A549 (cell line): Measurements from ENCODE around the gene SUPT20H. TPM values are rescaled to one million over a fixed set of nuclear protein-coding genes. Genes with fewer than 3 reads are reported as not detected.
A peak's percentile ranks its signal among the peaks of the same experiment; 100 is the strongest.

Experiments
- BHLHE40 ChIP-seq: IDR thresholded peaks from 2 replicates; pipeline ENCODE4 v1.6.1; 2012; ENCODE audit warnings: low read depth, low read length, inconsistent platforms
- CBX2 ChIP-seq: fragments of 200-600 bp; sonication (generic); IDR thresholded peaks from 2 replicates; pipeline ENCODE4 v1.6.1; 2016; ENCODE audit warnings: low read depth, mild to moderate bottlenecking, borderline replicate concordance
- CHD4 ChIP-seq: fragments of 200-600 bp; sonication (generic); IDR thresholded peaks from 2 replicates; pipeline ENCODE4 v1.6.1; 2016; ENCODE audit warnings: antibody characterized with exemption, mild to moderate bottlenecking, borderline replicate concordance
- ESRRA ChIP-seq: fragments of 150-350 bp; IDR thresholded peaks from 2 replicates; pipeline ENCODE4 v1.6.1; 2014; ENCODE audit warnings: mild to moderate bottlenecking, low read length, borderline replicate concordance
- FOSL2 ChIP-seq, 2 experiments: fragments of 450-650 bp in 1 of 2; fragments of >200 bp in 1 of 2; sonication (Bioruptor Twin) in 1 of 2; formaldehyde crosslinking; IDR thresholded peaks; 2 replicates each; pipeline versions ENCODE4 v1.5.0 to v1.6.1; 2016 to 2020; ENCODE audit warnings: mild to moderate bottlenecking in 1 of 2, moderate library complexity in 1 of 2
- GATA3 ChIP-seq: IDR thresholded peaks from 2 replicates; pipeline ENCODE4 v1.6.1; 2012; ENCODE audit warnings: borderline replicate concordance
- HDAC2 ChIP-seq: fragments of 200-600 bp; sonication (generic); IDR thresholded peaks from 2 replicates; pipeline ENCODE4 v1.6.1; 2016
- HOXB13 ChIP-seq: fragments of 250-450 bp; sonication (Bioruptor Pico); IDR thresholded peaks from 2 replicates; pipeline ENCODE4 v1.5.0; 2020; ENCODE audit warnings: low read depth, mild to moderate bottlenecking, moderate library complexity
- KDM5A ChIP-seq: fragments of 200-600 bp; sonication (generic); IDR thresholded peaks from 2 replicates; pipeline ENCODE4 v1.6.1; 2016; ENCODE audit warnings: antibody characterized with exemption, mild to moderate bottlenecking
- MAFK ChIP-seq: fragments of 450-650 bp; IDR thresholded peaks from 2 replicates; pipeline ENCODE4 v1.6.1; 2014; ENCODE audit not compliant: partially characterized antibody
- MAZ ChIP-seq: fragments of 150-350 bp; IDR thresholded peaks from 2 replicates; pipeline ENCODE4 v1.6.1; 2014; ENCODE audit warnings: antibody characterized with exemption, low read depth, low read length, borderline replicate concordance
- MYC ChIP-seq: IDR thresholded peaks from 2 replicates; pipeline ENCODE4 v1.6.1; 2012; ENCODE audit warnings: mild to moderate bottlenecking, inconsistent platforms, low read length, improper control_type of control experiment, borderline replicate concordance
- NFE2L2 ChIP-seq: fragments of 150-350 bp; conservative IDR thresholded peaks from 2 replicates; pipeline ENCODE4 v1.6.1; 2014; ENCODE audit warnings: low read length
- NPAS2 ChIP-seq: fragments of 250-450 bp; sonication (Bioruptor Pico); IDR thresholded peaks from 2 replicates; pipeline ENCODE4 v1.8.0; 2022; ENCODE audit warnings: mild to moderate bottlenecking, moderate library complexity, borderline replicate concordance
- POLR2A ChIP-seq: IDR thresholded peaks from 2 replicates; pipeline ENCODE4 v1.6.1; 2012; ENCODE audit warnings: mild to moderate bottlenecking, low read length
- RAD21 ChIP-seq, 2 experiments: fragments of >200 bp in 1 of 2; sonication (Bioruptor Twin) in 1 of 2; formaldehyde crosslinking in 1 of 2; IDR thresholded peaks in 1 of 2; conservative IDR thresholded peaks in 1 of 2; 2 replicates in 1 of 2; 3 replicates in 1 of 2; pipeline ENCODE4 v1.6.1; 2012 to 2018; ENCODE audit warnings: inconsistent platforms in 1 of 2
- RARB ChIP-seq: fragments of 250-450 bp; sonication (Bioruptor Pico); IDR thresholded peaks from 2 replicates; pipeline ENCODE4 v1.8.0; 2021; ENCODE audit warnings: mild to moderate bottlenecking, moderate library complexity
- RCOR1 ChIP-seq: fragments of 150-350 bp; IDR thresholded peaks from 2 replicates; pipeline ENCODE4 v1.6.1; 2014; ENCODE audit warnings: antibody characterized with exemption, low read length, low read depth
- RFX5 ChIP-seq: fragments of 450-650 bp; IDR thresholded peaks from 2 replicates; pipeline ENCODE4 v1.7.1; 2014; ENCODE audit warnings: antibody characterized with exemption, mild to moderate bottlenecking, moderate library complexity
- RNF2 ChIP-seq: fragments of 200-600 bp; sonication (generic); IDR thresholded peaks from 2 replicates; pipeline ENCODE4 v1.6.1; 2016; ENCODE audit warnings: low read depth, mild to moderate bottlenecking, antibody characterized with exemption, moderate library complexity, borderline replicate concordance
- SREBF2 ChIP-seq: fragments of 450-650 bp; IDR thresholded peaks from 2 replicates; pipeline ENCODE4 v1.6.1; 2014; ENCODE audit warnings: mild to moderate bottlenecking, moderate library complexity
- TFCP2L1 ChIP-seq: fragments of 250-450 bp; sonication (Bioruptor Pico); IDR thresholded peaks from 2 replicates; pipeline ENCODE4 v1.5.0; 2021; ENCODE audit warnings: mild to moderate bottlenecking
- ZC3H11A ChIP-seq: fragments of 450-650 bp; IDR thresholded peaks from 2 replicates; pipeline ENCODE4 v1.6.1; 2014; ENCODE audit warnings: antibody characterized with exemption, mild to moderate bottlenecking
- ZFP36 ChIP-seq: fragments of 450-650 bp; IDR thresholded peaks from 2 replicates; pipeline ENCODE4 v1.6.1; 2014; ENCODE audit warnings: borderline replicate concordance; ENCODE audit not compliant: partially characterized antibody
- ZNF302 ChIP-seq: fragments of 250-450 bp; sonication (Bioruptor Pico); IDR thresholded peaks from 2 replicates; pipeline ENCODE4 v1.9.0; 2021; ENCODE audit warnings: inconsistent platforms, mild to moderate bottlenecking, moderate library complexity
- ZSCAN20 ChIP-seq: fragments of 250-450 bp; sonication (Bioruptor Pico); IDR thresholded peaks from 2 replicates; pipeline ENCODE4 v1.8.0; 2022; ENCODE audit warnings: mild to moderate bottlenecking, moderate library complexity
- polyA plus RNA-seq, 4 experiments: library from polyadenylated mRNA; depleted of rRNA in 3 of 4; stranded (reverse); fragments of >200 nt; fragmentation: RNase III in 1 of 4; extraction: RNeasy Plus Mini Kit Qiagen cat#74134 plus additional on column Dnase treatment in 1 of 4; gene quantifications; 2 replicates in 3 of 4; 3 replicates in 1 of 4; pipeline ENCODE4 v1.2.3, GENCODE V29; 2011 to 2017
- TF ChIP-seq, protein P1 (sequence below): fragments of 250-450 bp; sonication (Bioruptor Pico); IDR thresholded peaks from 2 replicates; pipeline ENCODE4 v1.5.0; 2020; ENCODE audit warnings: low read depth, mild to moderate bottlenecking, moderate library complexity
- TF ChIP-seq, protein P2 (sequence below): IDR thresholded peaks from 2 replicates; pipeline ENCODE4 v1.6.1; 2012
- TF ChIP-seq, protein P3 (sequence below): fragments of 250-450 bp; sonication (Bioruptor Pico); IDR thresholded peaks from 2 replicates; pipeline ENCODE4 v1.5.0; 2021; ENCODE audit warnings: mild to moderate bottlenecking, moderate library complexity, borderline replicate concordance
- TF ChIP-seq, protein P4 (sequence below): fragments of >200 bp; sonication (Bioruptor Twin); formaldehyde crosslinking; IDR thresholded peaks from 3 replicates; pipeline ENCODE4 v1.5.1; 2016
- TF ChIP-seq, protein P5 (sequence below): fragments of 150-350 bp; IDR thresholded peaks from 2 replicates; pipeline ENCODE4 v1.6.1; 2014; ENCODE audit warnings: low read depth, mild to moderate bottlenecking, low read length
- TF ChIP-seq, protein P6 (sequence below): fragments of >200 bp; sonication (Bioruptor Twin); formaldehyde crosslinking; IDR thresholded peaks from 3 replicates; pipeline ENCODE4 v1.6.1; 2016
- TF ChIP-seq, protein P7 (sequence below): IDR thresholded peaks from 2 replicates; pipeline ENCODE4 v1.6.1; 2012; ENCODE audit warnings: low read depth, borderline replicate concordance
- TF ChIP-seq, protein P8 (sequence below): IDR thresholded peaks from 2 replicates; pipeline ENCODE4 v1.6.1; 2012

Gene SUPT20H
- polyA plus RNA-seq, 2 of the 4 experiments (the other 2 are of a cell fraction), result 26.2 to 50.9 TPM

DNA sequence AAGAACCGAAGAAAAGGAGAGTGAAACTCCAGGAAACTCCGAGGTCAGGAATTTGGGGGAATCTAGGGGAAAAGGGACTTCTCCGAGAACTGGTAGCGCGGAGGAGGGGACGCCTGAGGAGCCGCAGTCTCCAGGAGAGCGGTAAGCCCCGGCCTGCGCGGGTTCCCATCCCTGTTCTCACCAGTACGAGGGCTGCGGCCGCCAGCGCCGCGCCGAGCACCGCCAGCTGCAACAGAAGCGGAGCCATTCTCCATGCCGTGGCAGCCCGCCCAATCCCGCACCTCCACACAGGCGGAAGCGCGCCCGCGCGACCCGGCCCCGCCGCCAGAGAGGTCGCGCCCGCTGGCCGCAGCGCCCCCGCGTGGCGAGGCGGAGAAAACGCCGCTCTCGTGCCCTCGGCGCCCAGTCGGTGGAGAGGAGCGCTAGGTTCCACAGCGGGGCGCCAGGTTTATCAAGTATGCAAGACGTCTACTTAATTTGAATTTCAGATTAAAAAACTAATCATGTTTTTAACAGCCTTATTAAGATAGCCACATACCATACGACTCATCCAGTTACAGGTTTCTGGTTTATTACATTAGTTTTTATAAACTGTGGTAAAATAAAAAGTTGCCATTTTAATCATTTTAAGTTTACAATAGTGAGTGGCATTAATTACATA is 60.3 kb downstream of the SUPT20H start, which contains the start of gene ALG5 (continued):
- TF ChIP-seq, protein P1, sequence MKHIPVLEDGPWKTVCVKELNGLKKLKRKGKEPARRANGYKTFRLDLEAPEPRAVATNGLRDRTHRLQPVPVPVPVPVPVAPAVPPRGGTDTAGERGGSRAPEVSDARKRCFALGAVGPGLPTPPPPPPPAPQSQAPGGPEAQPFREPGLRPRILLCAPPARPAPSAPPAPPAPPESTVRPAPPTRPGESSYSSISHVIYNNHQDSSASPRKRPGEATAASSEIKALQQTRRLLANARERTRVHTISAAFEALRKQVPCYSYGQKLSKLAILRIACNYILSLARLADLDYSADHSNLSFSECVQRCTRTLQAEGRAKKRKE, result no peak
- no peak for TF ChIP-seq ZNF302 (CRISPR knock-in tag)
- TF ChIP-seq, protein P2, sequence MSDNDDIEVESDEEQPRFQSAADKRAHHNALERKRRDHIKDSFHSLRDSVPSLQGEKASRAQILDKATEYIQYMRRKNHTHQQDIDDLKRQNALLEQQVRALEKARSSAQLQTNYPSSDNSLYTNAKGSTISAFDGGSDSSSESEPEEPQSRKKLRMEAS, result peak; percentile 71
- no peak for TF ChIP-seq RCOR1
- TF ChIP-seq, protein P3, sequence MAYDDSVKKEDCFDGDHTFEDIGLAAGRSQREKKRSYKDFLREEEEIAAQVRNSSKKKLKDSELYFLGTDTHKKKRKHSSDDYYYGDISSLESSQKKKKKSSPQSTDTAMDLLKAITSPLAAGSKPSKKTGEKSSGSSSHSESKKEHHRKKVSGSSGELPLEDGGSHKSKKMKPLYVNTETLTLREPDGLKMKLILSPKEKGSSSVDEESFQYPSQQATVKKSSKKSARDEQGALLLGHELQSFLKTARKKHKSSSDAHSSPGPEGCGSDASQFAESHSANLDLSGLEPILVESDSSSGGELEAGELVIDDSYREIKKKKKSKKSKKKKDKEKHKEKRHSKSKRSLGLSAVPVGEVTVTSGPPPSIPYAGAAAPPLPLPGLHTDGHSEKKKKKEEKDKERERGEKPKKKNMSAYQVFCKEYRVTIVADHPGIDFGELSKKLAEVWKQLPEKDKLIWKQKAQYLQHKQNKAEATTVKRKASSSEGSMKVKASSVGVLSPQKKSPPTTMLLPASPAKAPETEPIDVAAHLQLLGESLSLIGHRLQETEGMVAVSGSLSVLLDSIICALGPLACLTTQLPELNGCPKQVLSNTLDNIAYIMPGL (CRISPR knock-in tag), result no peak
- TF ChIP-seq RFX5, result no peak
- TF ChIP-seq KDM5A, result peak; percentile 82
- TF ChIP-seq HDAC2, result no peak
- TF ChIP-seq ZC3H11A, result no peak
- no peak for TF ChIP-seq CBX2
- no peak for TF ChIP-seq GATA3
- TF ChIP-seq, protein P4, sequence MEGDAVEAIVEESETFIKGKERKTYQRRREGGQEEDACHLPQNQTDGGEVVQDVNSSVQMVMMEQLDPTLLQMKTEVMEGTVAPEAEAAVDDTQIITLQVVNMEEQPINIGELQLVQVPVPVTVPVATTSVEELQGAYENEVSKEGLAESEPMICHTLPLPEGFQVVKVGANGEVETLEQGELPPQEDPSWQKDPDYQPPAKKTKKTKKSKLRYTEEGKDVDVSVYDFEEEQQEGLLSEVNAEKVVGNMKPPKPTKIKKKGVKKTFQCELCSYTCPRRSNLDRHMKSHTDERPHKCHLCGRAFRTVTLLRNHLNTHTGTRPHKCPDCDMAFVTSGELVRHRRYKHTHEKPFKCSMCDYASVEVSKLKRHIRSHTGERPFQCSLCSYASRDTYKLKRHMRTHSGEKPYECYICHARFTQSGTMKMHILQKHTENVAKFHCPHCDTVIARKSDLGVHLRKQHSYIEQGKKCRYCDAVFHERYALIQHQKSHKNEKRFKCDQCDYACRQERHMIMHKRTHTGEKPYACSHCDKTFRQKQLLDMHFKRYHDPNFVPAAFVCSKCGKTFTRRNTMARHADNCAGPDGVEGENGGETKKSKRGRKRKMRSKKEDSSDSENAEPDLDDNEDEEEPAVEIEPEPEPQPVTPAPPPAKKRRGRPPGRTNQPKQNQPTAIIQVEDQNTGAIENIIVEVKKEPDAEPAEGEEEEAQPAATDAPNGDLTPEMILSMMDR, result peak; percentile 76
- no peak for TF ChIP-seq ZSCAN20 (CRISPR knock-in tag)
- no peak for TF ChIP-seq MAFK
- TF ChIP-seq RARB (CRISPR knock-in tag), result no peak
- no peak for TF ChIP-seq MAZ
- TF ChIP-seq RAD21 (conservative IDR thresholded peaks at IDR 0.05 in 1 of 2, IDR thresholded peaks at IDR 0.05 in 1 of 2), result no peak
- TF ChIP-seq SREBF2, result no peak
- TF ChIP-seq MYC, result peak; percentile 76; the same call in 1 of the 2 replicates
- TF ChIP-seq NPAS2, result no peak
- TF ChIP-seq, protein P5, sequence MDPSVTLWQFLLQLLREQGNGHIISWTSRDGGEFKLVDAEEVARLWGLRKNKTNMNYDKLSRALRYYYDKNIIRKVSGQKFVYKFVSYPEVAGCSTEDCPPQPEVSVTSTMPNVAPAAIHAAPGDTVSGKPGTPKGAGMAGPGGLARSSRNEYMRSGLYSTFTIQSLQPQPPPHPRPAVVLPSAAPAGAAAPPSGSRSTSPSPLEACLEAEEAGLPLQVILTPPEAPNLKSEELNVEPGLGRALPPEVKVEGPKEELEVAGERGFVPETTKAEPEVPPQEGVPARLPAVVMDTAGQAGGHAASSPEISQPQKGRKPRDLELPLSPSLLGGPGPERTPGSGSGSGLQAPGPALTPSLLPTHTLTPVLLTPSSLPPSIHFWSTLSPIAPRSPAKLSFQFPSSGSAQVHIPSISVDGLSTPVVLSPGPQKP, result no peak
- no peak for TF ChIP-seq NFE2L2
- peak; percentile 23; the same call in 1 of the 2 replicates for TF ChIP-seq BHLHE40
- no peak for TF ChIP-seq ZFP36
- TF ChIP-seq FOSL2 (IDR thresholded peaks at IDR 0.05), result no peak
- no peak for TF ChIP-seq FOSL2 (CRISPR knock-in tag; IDR thresholded peaks at IDR 0.05)
- TF ChIP-seq, protein P6, sequence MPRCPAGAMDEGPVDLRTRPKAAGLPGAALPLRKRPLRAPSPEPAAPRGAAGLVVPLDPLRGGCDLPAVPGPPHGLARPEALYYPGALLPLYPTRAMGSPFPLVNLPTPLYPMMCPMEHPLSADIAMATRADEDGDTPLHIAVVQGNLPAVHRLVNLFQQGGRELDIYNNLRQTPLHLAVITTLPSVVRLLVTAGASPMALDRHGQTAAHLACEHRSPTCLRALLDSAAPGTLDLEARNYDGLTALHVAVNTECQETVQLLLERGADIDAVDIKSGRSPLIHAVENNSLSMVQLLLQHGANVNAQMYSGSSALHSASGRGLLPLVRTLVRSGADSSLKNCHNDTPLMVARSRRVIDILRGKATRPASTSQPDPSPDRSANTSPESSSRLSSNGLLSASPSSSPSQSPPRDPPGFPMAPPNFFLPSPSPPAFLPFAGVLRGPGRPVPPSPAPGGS, result 0 out of 3 replicates have a peak, but pooled peaks have one; percentile 70
- no peak for TF ChIP-seq HOXB13 (CRISPR knock-in tag)
- TF ChIP-seq, protein P7, sequence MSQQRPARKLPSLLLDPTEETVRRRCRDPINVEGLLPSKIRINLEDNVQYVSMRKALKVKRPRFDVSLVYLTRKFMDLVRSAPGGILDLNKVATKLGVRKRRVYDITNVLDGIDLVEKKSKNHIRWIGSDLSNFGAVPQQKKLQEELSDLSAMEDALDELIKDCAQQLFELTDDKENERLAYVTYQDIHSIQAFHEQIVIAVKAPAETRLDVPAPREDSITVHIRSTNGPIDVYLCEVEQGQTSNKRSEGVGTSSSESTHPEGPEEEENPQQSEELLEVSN, result no peak
- TF ChIP-seq RNF2, result no peak
- no peak for TF ChIP-seq ESRRA
- no peak for TF ChIP-seq CHD4
- TF ChIP-seq TFCP2L1, result no peak
- TF ChIP-seq, protein P8, sequence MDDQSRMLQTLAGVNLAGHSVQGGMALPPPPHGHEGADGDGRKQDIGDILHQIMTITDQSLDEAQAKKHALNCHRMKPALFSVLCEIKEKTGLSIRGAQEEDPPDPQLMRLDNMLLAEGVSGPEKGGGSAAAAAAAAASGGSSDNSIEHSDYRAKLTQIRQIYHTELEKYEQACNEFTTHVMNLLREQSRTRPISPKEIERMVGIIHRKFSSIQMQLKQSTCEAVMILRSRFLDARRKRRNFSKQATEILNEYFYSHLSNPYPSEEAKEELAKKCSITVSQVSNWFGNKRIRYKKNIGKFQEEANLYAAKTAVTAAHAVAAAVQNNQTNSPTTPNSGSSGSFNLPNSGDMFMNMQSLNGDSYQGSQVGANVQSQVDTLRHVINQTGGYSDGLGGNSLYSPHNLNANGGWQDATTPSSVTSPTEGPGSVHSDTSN, result no peak
- TF ChIP-seq POLR2A, result peak; percentile 87
